HEK293 (cell line): ENCODE results near the gene NFKB1.

Experiments used
- CTCF ChIP-seq: fragments of 450-650 bp; formaldehyde crosslinking; IDR thresholded peaks from 2 replicates; pipeline ENCODE4 v1.5.1; 2016; ENCODE audit warnings: missing biosample characterization, missing genetic modification characterization
- GFI1B ChIP-seq: fragments of 450-650 bp; formaldehyde crosslinking; IDR thresholded peaks from 2 replicates; pipeline ENCODE4 v1.5.1; 2016; ENCODE audit warnings: missing biosample characterization, missing genetic modification characterization
- ZNF112 ChIP-seq: fragments of 450-650 bp; formaldehyde crosslinking; IDR thresholded peaks from 2 replicates; pipeline ENCODE4 v1.5.0; 2017; ENCODE audit warnings: missing biosample characterization, missing genetic modification characterization
- ZNF280D ChIP-seq: fragments of 450-650 bp; formaldehyde crosslinking; IDR thresholded peaks from 2 replicates; pipeline ENCODE4 v1.5.1; 2016; ENCODE audit warnings: missing biosample characterization, missing genetic modification characterization
- ZNF311 ChIP-seq: fragments of 450-650 bp; formaldehyde crosslinking; IDR thresholded peaks from 2 replicates; pipeline ENCODE4 v1.5.1; 2017; ENCODE audit warnings: missing biosample characterization, missing genetic modification characterization, borderline replicate concordance
- ZNF335 ChIP-seq: fragments of 450-650 bp; formaldehyde crosslinking; conservative IDR thresholded peaks from 2 replicates; pipeline ENCODE4 v1.5.1; 2016; ENCODE audit warnings: missing biosample characterization, missing genetic modification characterization
- ZNF362 ChIP-seq: fragments of 450-650 bp; formaldehyde crosslinking; IDR thresholded peaks from 2 replicates; pipeline ENCODE4 v1.5.1; 2016; ENCODE audit warnings: missing biosample characterization, missing genetic modification characterization
- ZNF785 ChIP-seq: fragments of 450-650 bp; formaldehyde crosslinking; IDR thresholded peaks from 2 replicates; pipeline ENCODE4 v1.5.1; 2016; ENCODE audit warnings: missing biosample characterization, missing genetic modification characterization
- ZNF843 ChIP-seq: fragments of 450-650 bp; formaldehyde crosslinking; IDR thresholded peaks from 2 replicates; pipeline ENCODE4 v1.5.1; 2016; ENCODE audit warnings: missing biosample characterization, missing genetic modification characterization
- TF ChIP-seq, protein P1 (sequence below): fragments of 450-650 bp; formaldehyde crosslinking; IDR thresholded peaks from 2 replicates; pipeline ENCODE4 v1.5.1; 2016; ENCODE audit warnings: missing biosample characterization, missing genetic modification characterization
- TF ChIP-seq, protein P2 (sequence below): fragments of 450-650 bp; formaldehyde crosslinking; conservative IDR thresholded peaks from 2 replicates; pipeline ENCODE4 v1.5.1; 2016; ENCODE audit warnings: low read depth, missing biosample characterization, missing genetic modification characterization
- TF ChIP-seq, protein P3 (sequence below): fragments of 450-650 bp; formaldehyde crosslinking; IDR thresholded peaks from 2 replicates; pipeline ENCODE4 v1.5.1; 2017; ENCODE audit warnings: missing biosample characterization, missing genetic modification characterization
- TF ChIP-seq, protein P4 (sequence below): fragments of 450-650 bp; formaldehyde crosslinking; IDR thresholded peaks from 2 replicates; pipeline ENCODE4 v1.5.1; 2016; ENCODE audit warnings: missing biosample characterization, missing genetic modification characterization
- TF ChIP-seq, protein P5 (sequence below): fragments of 450-650 bp; formaldehyde crosslinking; IDR thresholded peaks from 2 replicates; pipeline ENCODE4 v1.5.1; 2017; ENCODE audit warnings: missing biosample characterization, missing genetic modification characterization

- TF ChIP-seq, protein P1, sequence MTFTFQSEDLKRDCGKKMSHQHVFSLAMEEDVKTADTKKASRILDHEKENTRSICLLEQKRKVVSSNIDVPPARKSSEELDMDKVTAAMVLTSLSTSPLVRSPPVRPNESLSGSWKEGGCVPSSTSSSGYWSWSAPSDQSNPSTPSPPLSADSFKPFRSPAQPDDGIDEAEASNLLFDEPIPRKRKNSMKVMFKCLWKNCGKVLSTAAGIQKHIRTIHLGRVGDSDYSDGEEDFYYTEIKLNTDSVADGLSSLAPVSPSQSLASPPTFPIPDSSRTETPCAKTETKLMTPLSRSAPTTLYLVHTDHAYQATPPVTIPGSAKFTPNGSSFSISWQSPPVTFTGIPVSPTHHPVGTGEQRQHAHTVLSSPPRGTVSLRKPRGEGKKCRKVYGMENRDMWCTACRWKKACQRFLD (tag by site-specific recombination), result no peak
- TF ChIP-seq ZNF335 (tag by site-specific recombination) (peak; percentile 56), ZNF362 (no peak), ZNF785 (no peak), CTCF (tag by site-specific recombination) (peak; percentile 69; the same call in 1 of the 2 replicates), ZNF311 (tag by site-specific recombination) (no peak), ZNF843 (tag by site-specific recombination) (no peak), ZNF280D (tag by site-specific recombination) (no peak), GFI1B (tag by site-specific recombination) (no peak), ZNF112 (tag by site-specific recombination) (no peak)
- TF ChIP-seq, protein P2, sequence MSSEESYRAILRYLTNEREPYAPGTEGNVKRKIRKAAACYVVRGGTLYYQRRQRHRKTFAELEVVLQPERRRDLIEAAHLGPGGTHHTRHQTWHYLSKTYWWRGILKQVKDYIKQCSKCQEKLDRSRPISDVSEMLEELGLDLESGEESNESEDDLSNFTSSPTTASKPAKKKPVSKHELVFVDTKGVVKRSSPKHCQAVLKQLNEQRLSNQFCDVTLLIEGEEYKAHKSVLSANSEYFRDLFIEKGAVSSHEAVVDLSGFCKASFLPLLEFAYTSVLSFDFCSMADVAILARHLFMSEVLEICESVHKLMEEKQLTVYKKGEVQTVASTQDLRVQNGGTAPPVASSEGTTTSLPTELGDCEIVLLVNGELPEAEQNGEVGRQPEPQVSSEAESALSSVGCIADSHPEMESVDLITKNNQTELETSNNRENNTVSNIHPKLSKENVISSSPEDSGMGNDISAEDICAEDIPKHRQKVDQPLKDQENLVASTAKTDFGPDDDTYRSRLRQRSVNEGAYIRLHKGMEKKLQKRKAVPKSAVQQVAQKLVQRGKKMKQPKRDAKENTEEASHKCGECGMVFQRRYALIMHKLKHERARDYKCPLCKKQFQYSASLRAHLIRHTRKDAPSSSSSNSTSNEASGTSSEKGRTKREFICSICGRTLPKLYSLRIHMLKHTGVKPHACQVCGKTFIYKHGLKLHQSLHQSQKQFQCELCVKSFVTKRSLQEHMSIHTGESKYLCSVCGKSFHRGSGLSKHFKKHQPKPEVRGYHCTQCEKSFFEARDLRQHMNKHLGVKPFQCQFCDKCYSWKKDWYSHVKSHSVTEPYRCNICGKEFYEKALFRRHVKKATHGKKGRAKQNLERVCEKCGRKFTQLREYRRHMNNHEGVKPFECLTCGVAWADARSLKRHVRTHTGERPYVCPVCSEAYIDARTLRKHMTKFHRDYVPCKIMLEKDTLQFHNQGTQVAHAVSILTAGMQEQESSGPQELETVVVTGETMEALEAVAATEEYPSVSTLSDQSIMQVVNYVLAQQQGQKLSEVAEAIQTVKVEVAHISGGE (tag by site-specific recombination), result no peak
- TF ChIP-seq, protein P3, sequence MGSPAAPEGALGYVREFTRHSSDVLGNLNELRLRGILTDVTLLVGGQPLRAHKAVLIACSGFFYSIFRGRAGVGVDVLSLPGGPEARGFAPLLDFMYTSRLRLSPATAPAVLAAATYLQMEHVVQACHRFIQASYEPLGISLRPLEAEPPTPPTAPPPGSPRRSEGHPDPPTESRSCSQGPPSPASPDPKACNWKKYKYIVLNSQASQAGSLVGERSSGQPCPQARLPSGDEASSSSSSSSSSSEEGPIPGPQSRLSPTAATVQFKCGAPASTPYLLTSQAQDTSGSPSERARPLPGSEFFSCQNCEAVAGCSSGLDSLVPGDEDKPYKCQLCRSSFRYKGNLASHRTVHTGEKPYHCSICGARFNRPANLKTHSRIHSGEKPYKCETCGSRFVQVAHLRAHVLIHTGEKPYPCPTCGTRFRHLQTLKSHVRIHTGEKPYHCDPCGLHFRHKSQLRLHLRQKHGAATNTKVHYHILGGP (tag by site-specific recombination), result no peak
- TF ChIP-seq, protein P4, sequence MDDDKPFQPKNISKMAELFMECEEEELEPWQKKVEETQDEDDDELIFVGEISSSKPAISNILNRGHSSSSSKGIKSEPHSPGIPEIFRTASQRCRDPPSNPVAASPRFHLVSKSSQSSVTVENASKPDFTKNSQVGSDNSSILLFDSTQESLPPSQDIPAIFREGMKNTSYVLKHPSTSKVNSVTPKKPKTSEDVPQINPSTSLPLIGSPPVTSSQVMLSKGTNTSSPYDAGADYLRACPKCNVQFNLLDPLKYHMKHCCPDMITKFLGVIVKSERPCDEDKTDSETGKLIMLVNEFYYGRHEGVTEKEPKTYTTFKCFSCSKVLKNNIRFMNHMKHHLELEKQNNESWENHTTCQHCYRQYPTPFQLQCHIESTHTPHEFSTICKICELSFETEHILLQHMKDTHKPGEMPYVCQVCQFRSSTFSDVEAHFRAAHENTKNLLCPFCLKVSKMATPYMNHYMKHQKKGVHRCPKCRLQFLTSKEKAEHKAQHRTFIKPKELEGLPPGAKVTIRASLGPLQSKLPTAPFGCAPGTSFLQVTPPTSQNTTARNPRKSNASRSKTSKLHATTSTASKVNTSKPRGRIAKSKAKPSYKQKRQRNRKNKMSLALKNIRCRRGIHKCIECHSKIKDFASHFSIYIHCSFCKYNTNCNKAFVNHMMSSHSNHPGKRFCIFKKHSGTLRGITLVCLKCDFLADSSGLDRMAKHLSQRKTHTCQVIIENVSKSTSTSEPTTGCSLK, result no peak
- TF ChIP-seq, protein P5, sequence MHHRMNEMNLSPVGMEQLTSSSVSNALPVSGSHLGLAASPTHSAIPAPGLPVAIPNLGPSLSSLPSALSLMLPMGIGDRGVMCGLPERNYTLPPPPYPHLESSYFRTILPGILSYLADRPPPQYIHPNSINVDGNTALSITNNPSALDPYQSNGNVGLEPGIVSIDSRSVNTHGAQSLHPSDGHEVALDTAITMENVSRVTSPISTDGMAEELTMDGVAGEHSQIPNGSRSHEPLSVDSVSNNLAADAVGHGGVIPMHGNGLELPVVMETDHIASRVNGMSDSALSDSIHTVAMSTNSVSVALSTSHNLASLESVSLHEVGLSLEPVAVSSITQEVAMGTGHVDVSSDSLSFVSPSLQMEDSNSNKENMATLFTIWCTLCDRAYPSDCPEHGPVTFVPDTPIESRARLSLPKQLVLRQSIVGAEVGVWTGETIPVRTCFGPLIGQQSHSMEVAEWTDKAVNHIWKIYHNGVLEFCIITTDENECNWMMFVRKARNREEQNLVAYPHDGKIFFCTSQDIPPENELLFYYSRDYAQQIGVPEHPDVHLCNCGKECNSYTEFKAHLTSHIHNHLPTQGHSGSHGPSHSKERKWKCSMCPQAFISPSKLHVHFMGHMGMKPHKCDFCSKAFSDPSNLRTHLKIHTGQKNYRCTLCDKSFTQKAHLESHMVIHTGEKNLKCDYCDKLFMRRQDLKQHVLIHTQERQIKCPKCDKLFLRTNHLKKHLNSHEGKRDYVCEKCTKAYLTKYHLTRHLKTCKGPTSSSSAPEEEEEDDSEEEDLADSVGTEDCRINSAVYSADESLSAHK (tag by site-specific recombination), result no peak
Observed at GRCh38 chr4:102620697-102621497, 119.7 kb downstream of the NFKB1 start.
